Adrenal gland (tissue), 5 donors: Measurements from ENCODE around the gene CSNK1G1.
"Not testable (repeated sequence)": the region's sequence is repeated elsewhere in the genome, so short reads cannot be mapped to it uniquely, and the experiment has no call there.

ENCODE experiments used
- CTCF ChIP-seq, 6 experiments: fragments of 450-650 bp in 4 of 6; fragments of 200-600 bp in 2 of 6; sonication (generic) in 1 of 6; IDR thresholded peaks; 1 replicate in 5 of 6; 2 replicates in 1 of 6; pipeline versions ENCODE4 v1.5.1 to v1.8.0; 2016 to 2021; ENCODE audit warnings: antibody characterized with exemption in 6 of 6, mild to moderate bottlenecking in 2 of 6, moderate library complexity in 1 of 6
- POLR2A ChIP-seq, 2 donors: fragments of 450-650 bp; IDR thresholded peaks; one replicate each; pipeline ENCODE4 v1.6.1; 2017; ENCODE audit warnings: antibody characterized with exemption in 2 of 2, mild to moderate bottlenecking in 2 of 2, moderate library complexity in 1 of 2
- donor health status: DM: no; HTN: no; CAD: no.

- TF ChIP-seq CTCF, POLR2A (IDR thresholded peaks at IDR 0.05): not testable (repeated sequence)
Observed at GRCh38 chr15:64371383-64371782, 15.4 kb upstream of the CSNK1G1 start.
